Esophagus muscularis mucosa (tissue), 3 donors: ENCODE data around the gene FBXO48.

Experiments used
- EP300 ChIP-seq: sonication (generic); formaldehyde crosslinking; IDR thresholded peaks from one replicate; pipeline ENCODE4 v1.6.1; 2017; ENCODE audit warnings: antibody characterized with exemption
- TF ChIP-seq, protein P1 (sequence below), 3 experiments: fragments of 200-600 bp in 2 of 3; fragments of 450-650 bp in 1 of 3; sonication (generic) in 2 of 3; IDR thresholded peaks; one replicate each; pipeline ENCODE4 v1.5.1; 2017 to 2019; ENCODE audit warnings: antibody characterized with exemption in 3 of 3, mild to moderate bottlenecking in 2 of 3, moderate library complexity in 1 of 3

- TF ChIP-seq EP300: no peak
- TF ChIP-seq, protein P1, sequence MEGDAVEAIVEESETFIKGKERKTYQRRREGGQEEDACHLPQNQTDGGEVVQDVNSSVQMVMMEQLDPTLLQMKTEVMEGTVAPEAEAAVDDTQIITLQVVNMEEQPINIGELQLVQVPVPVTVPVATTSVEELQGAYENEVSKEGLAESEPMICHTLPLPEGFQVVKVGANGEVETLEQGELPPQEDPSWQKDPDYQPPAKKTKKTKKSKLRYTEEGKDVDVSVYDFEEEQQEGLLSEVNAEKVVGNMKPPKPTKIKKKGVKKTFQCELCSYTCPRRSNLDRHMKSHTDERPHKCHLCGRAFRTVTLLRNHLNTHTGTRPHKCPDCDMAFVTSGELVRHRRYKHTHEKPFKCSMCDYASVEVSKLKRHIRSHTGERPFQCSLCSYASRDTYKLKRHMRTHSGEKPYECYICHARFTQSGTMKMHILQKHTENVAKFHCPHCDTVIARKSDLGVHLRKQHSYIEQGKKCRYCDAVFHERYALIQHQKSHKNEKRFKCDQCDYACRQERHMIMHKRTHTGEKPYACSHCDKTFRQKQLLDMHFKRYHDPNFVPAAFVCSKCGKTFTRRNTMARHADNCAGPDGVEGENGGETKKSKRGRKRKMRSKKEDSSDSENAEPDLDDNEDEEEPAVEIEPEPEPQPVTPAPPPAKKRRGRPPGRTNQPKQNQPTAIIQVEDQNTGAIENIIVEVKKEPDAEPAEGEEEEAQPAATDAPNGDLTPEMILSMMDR (IDR thresholded peaks at IDR 0.05): no peak
Measured at GRCh38 chr2:68512326-68512725, 45.2 kb upstream of the FBXO48 start.
